Activated CD4-positive, alpha-beta memory T cell treated with anti-CD3 and anti-CD28 coated beads, Interleukin-2, amount 10 ng/mL, durations not matched to agents 7 days and 5 days (primary cell): ENCODE results near the gene CALD1. TPM values are rescaled to one million over a fixed set of nuclear protein-coding genes. Genes with fewer than 3 reads are reported as not detected.
A peak's percentile ranks its signal among the peaks of the same experiment; 100 is the strongest.

Experiments
- CTCF ChIA-PET: fragments of 350-600 bp; sonication (Branson Sonifier 250); formaldehyde crosslinking; loops from one replicate; lab custom pipeline; 2021; ENCODE audit warnings: antibody characterized with exemption, inconsistent platforms; lab: Charles Lee
- POLR2A ChIA-PET: fragments of 350-600 bp; sonication (Branson Sonifier 250); formaldehyde crosslinking; loops from one replicate; lab custom pipeline; 2021; ENCODE audit warnings: antibody characterized with exemption; lab: Charles Lee
- DNase-seq: peaks from one replicate; pipeline ENCODE4 v3.0.0-alpha.2; 2020
- H3K27ac Mint-ChIP-seq: one replicate; pipeline ENCODE4 v1.8.0; 2021; ENCODE audit warnings: mild to moderate bottlenecking, mixed read lengths
- H3K27me3 Mint-ChIP-seq: one replicate; pipeline ENCODE4 v1.8.0; 2021; ENCODE audit warnings: mixed read lengths
- H3K36me3 Mint-ChIP-seq: one replicate; pipeline ENCODE4 v1.8.0; 2021; ENCODE audit warnings: low read depth, mixed read lengths
- H3K4me1 Mint-ChIP-seq: one replicate; pipeline ENCODE4 v1.8.0; 2021; ENCODE audit warnings: mixed read lengths
- H3K4me3 Mint-ChIP-seq: one replicate; pipeline ENCODE4 v1.8.0; 2021; ENCODE audit warnings: mild to moderate bottlenecking, mixed read lengths
- H3K9me3 Mint-ChIP-seq: one replicate; pipeline ENCODE4 v1.8.0; 2021; ENCODE audit warnings: mixed read lengths
- total RNA-seq, 2 experiments: library from RNA; stranded (reverse); gene quantifications; one replicate each; pipeline ENCODE4 v1.2.3, GENCODE V29; 2021

The CALD1 gene
- total RNA-seq, 2 experiments from 2014 or later: 0.38 to 0.63 TPM

- Mint-ChIP-seq H3K27me3 (no peaks in the 10 kb centered on the region), H3K4me1 (no peaks in the 10 kb centered on the region), H3K27ac (no peak overlapping the region), H3K36me3 (no peaks in the 10 kb centered on the region), H3K4me3 (no peak overlapping the region), H3K9me3 (no peaks in the 10 kb centered on the region)
- POLR2A ChIA-PET: no interaction called here
- no peak for DNase-seq
- CTCF ChIA-PET: interaction anchor here (1.4 kb wide), 1 partner anchor 12 kb away, joined by 3 read pairs; no protein-coding TSS in a partner anchor
Observed at GRCh38 chr7:134926396-134926795, 147.0 kb downstream of the CALD1 start.

GRCh38 chr7:134927076-134927475 is 147.6 kb downstream of the CALD1 start:
- H3K9me3 Mint-ChIP-seq: no peaks in the 10 kb centered on the region
- POLR2A ChIA-PET: no interaction called here

GRCh38 chr7:134927723-134928122 is 148.3 kb downstream of the CALD1 start:
- DNase-seq: no peak
- Mint-ChIP-seq H3K4me3 (no peak overlapping the region), H3K27ac (no peak overlapping the region), H3K4me1 (peaks cover under 1% of the 10 kb centered on the region), H3K36me3 (no peaks in the 10 kb centered on the region), H3K27me3 (no peaks in the 10 kb centered on the region), H3K9me3 (no peaks in the 10 kb centered on the region)
- CTCF ChIA-PET: interaction anchor here (0.6 to 1.4 kb wide), 4 partner anchors 14 to 789 kb away, joined by 3 to 6 read pairs (median 4); no protein-coding TSS in a partner anchor
- POLR2A ChIA-PET: no interaction called here

More at GRCh38 chr7:134927076-134927475, 147.6 kb downstream of the CALD1 start:
- H3K4me3 Mint-ChIP-seq: no peak overlapping the region
- H3K27ac Mint-ChIP-seq: no peak overlapping the region
- H3K4me1 Mint-ChIP-seq: no peaks in the 10 kb centered on the region
- DNase-seq: no peak
- H3K27me3 Mint-ChIP-seq: no peaks in the 10 kb centered on the region
- CTCF ChIA-PET: interaction anchor here (0.8 to 1.4 kb wide), 2 partner anchors 13 to 226 kb away, joined by 3 to 6 read pairs; no protein-coding TSS in a partner anchor
- H3K36me3 Mint-ChIP-seq: no peaks in the 10 kb centered on the region

- no peak overlapping the region for H3K27ac Mint-ChIP-seq
- POLR2A ChIA-PET: no interaction called here
- CTCF ChIA-PET: interaction anchor here (0.7 kb wide), 4 partner anchors 40 to 717 kb away, joined by 4 to 5 read pairs (median 4); no protein-coding TSS in a partner anchor
Observed at GRCh38 chr7:134928554-134928953, 149.1 kb downstream of the CALD1 start.

GRCh38 chr7:134931487-134931886 is 152.1 kb downstream of the CALD1 start:
- no peaks in the 10 kb centered on the region for H3K36me3 Mint-ChIP-seq
- ChIA-PET CTCF (no interaction called here), POLR2A (no interaction called here)
- no peaks in the 10 kb centered on the region for H3K9me3 Mint-ChIP-seq
- no peaks in the 10 kb centered on the region for H3K27me3 Mint-ChIP-seq
- no peak overlapping the region for H3K27ac Mint-ChIP-seq
- no peak for DNase-seq
- H3K4me3 Mint-ChIP-seq: no peak overlapping the region
- peaks cover 12% of the 10 kb centered on the region for H3K4me1 Mint-ChIP-seq

More at GRCh38 chr7:134928554-134928953, 149.1 kb downstream of the CALD1 start:
- Mint-ChIP-seq H3K4me1 (peaks cover 9% of the 10 kb centered on the region), H3K27me3 (no peaks in the 10 kb centered on the region), H3K4me3 (no peak overlapping the region), H3K36me3 (no peaks in the 10 kb centered on the region), H3K9me3 (no peaks in the 10 kb centered on the region)
- DNase-seq: no peak

GRCh38 chr7:134932707-134933370 is 153.4 kb downstream of the CALD1 start:
- ChIA-PET POLR2A (no interaction called here), CTCF (no interaction called here)
- DNase-seq: no peak
- Mint-ChIP-seq H3K4me3 (peak overlapping the region; percentile 27), H3K27ac (no peak overlapping the region), H3K4me1 (peaks cover 12% of the 10 kb centered on the region), H3K36me3 (no peaks in the 10 kb centered on the region), H3K27me3 (no peaks in the 10 kb centered on the region), H3K9me3 (no peaks in the 10 kb centered on the region)

GRCh38 chr7:134933460-134934068 is 154.1 kb downstream of the CALD1 start:
- Mint-ChIP-seq H3K27ac (no peak overlapping the region), H3K4me3 (peak overlapping the region; percentile 27), H3K4me1 (peaks cover 12% of the 10 kb centered on the region), H3K27me3 (no peaks in the 10 kb centered on the region), H3K36me3 (no peaks in the 10 kb centered on the region), H3K9me3 (no peaks in the 10 kb centered on the region)
- POLR2A ChIA-PET: interaction anchor here (0.9 kb wide), 1 partner anchor 435 kb away, joined by 3 read pairs; no protein-coding TSS in a partner anchor
- CTCF ChIA-PET: no interaction called here
- no peak for DNase-seq

- ChIA-PET CTCF (no interaction called here), POLR2A (no interaction called here)
- H3K27ac Mint-ChIP-seq: no peak overlapping the region
- H3K4me3 Mint-ChIP-seq: no peak overlapping the region
- no peaks in the 10 kb centered on the region for H3K36me3 Mint-ChIP-seq
- H3K4me1 Mint-ChIP-seq: peaks cover 12% of the 10 kb centered on the region
- no peaks in the 10 kb centered on the region for H3K27me3 Mint-ChIP-seq
- no peak for DNase-seq
- no peaks in the 10 kb centered on the region for H3K9me3 Mint-ChIP-seq
Observed at GRCh38 chr7:134935701-134936100, 156.3 kb downstream of the CALD1 start.

GRCh38 chr7:134936893-134937510 is 157.6 kb downstream of the CALD1 start:
- no peaks in the 10 kb centered on the region for H3K9me3 Mint-ChIP-seq
- no peak overlapping the region for H3K27ac Mint-ChIP-seq
- DNase-seq: no peak
- no peaks in the 10 kb centered on the region for H3K27me3 Mint-ChIP-seq
- no peak overlapping the region for H3K4me3 Mint-ChIP-seq
- H3K4me1 Mint-ChIP-seq: peaks cover 12% of the 10 kb centered on the region
- H3K36me3 Mint-ChIP-seq: no peaks in the 10 kb centered on the region
- ChIA-PET POLR2A (no interaction called here), CTCF (interaction anchor here (1.0 to 1.3 kb wide), 2 partner anchors 14 to 234 kb away, joined by 3 to 4 read pairs; no protein-coding TSS in a partner anchor)

GRCh38 chr7:134938141-134938540 is 158.7 kb downstream of the CALD1 start:
- H3K36me3 Mint-ChIP-seq: no peaks in the 10 kb centered on the region
- POLR2A ChIA-PET: no interaction called here
- no peak for DNase-seq
- no peaks in the 10 kb centered on the region for H3K27me3 Mint-ChIP-seq
- no peaks in the 10 kb centered on the region for H3K9me3 Mint-ChIP-seq
- no peak overlapping the region for H3K4me3 Mint-ChIP-seq
- H3K4me1 Mint-ChIP-seq: peaks cover 7% of the 10 kb centered on the region
- CTCF ChIA-PET: interaction anchor here (1.3 kb wide), 1 partner anchor 13 kb away, joined by 3 read pairs; no protein-coding TSS in a partner anchor
- H3K27ac Mint-ChIP-seq: no peak overlapping the region

GRCh38 chr7:134939136-134939535 is 159.7 kb downstream of the CALD1 start:
- no peak for DNase-seq
- Mint-ChIP-seq H3K4me1 (no peaks in the 10 kb centered on the region), H3K27me3 (peaks cover 1% of the 10 kb centered on the region), H3K36me3 (no peaks in the 10 kb centered on the region), H3K9me3 (no peaks in the 10 kb centered on the region), H3K4me3 (no peak overlapping the region), H3K27ac (no peak overlapping the region)
- CTCF ChIA-PET: interaction anchor here (0.5 to 0.7 kb wide), 2 partner anchors 459 to 702 kb away, joined by 3 read pairs; no protein-coding TSS in a partner anchor
- POLR2A ChIA-PET: no interaction called here

- Mint-ChIP-seq H3K9me3 (no peaks in the 10 kb centered on the region), H3K36me3 (no peaks in the 10 kb centered on the region), H3K27ac (no peak overlapping the region), H3K4me1 (no peaks in the 10 kb centered on the region), H3K4me3 (no peak overlapping the region), H3K27me3 (peaks cover 1% of the 10 kb centered on the region)
- DNase-seq: no peak
- ChIA-PET CTCF (no interaction called here), POLR2A (no interaction called here)
Observed at GRCh38 chr7:134940729-134941128, 161.3 kb downstream of the CALD1 start.
